ENCODE measurements around the gene SERPINB3.
"Not testable (repeated sequence)": the region's sequence is repeated elsewhere in the genome, so short reads cannot be mapped to it uniquely, and the experiment has no call there.

SERPINB3 gene

GRCh38 chr18:63661750-63662149 is at the start of gene SERPINB3:
Gene SERPINB3 (minus strand): TSS chr18:63661893. CDS start chr18:63661216, 677 bp downstream.
- not testable (repeated sequence) for DNase-seq

GRCh38 chr18:63708650-63709049 is 47.0 kb upstream of the SERPINB3 start:
- no peak for DNase-seq

GRCh38 chr18:63707816-63708215 is 46.1 kb upstream of the SERPINB3 start:
- DNase-seq = no peak

GRCh38 chr18:63705401-63705800 is 43.7 kb upstream of the SERPINB3 start:
- DNase-seq = no peak

- no peak for DNase-seq
Measured at GRCh38 chr18:63702660-63703059, 41.0 kb upstream of the SERPINB3 start, which contains the start of gene SERPINB11. Gene SERPINB11 (plus strand): TSS chr18:63702960. CDS start chr18:63710194, 7,234 bp downstream.

GRCh38 chr18:63701952-63702351 is 40.3 kb upstream of the SERPINB3 start:
- no peak for DNase-seq

- DNase-seq = no peak
Measured at GRCh38 chr18:63700501-63700900, 38.8 kb upstream of the SERPINB3 start.

- no peak for DNase-seq
Measured at GRCh38 chr18:63697097-63697660, 35.5 kb upstream of the SERPINB3 start.

- DNase-seq = no peak
Measured at GRCh38 chr18:63689064-63689463, 27.4 kb upstream of the SERPINB3 start.

- DNase-seq = no peak
Measured at GRCh38 chr18:63686871-63687270, 25.2 kb upstream of the SERPINB3 start.

- no peak for DNase-seq
Measured at GRCh38 chr18:63684718-63685117, 23.0 kb upstream of the SERPINB3 start.

- DNase-seq = peak; percentile 54
Measured at GRCh38 chr18:63683890-63684289, 22.2 kb upstream of the SERPINB3 start.

GRCh38 chr18:63683152-63683551 is 21.5 kb upstream of the SERPINB3 start:
- peak; percentile 89 for DNase-seq

- DNase-seq = no peak
Measured at GRCh38 chr18:63681449-63682340, 20.0 kb upstream of the SERPINB3 start.

- DNase-seq = no peak
Measured at GRCh38 chr18:63679820-63680606, 18.3 kb upstream of the SERPINB3 start.

GRCh38 chr18:63677500-63678225 is 16.0 kb upstream of the SERPINB3 start:
- no peak for DNase-seq

- DNase-seq = peak; percentile 64
Measured at GRCh38 chr18:63676526-63677323, 15.0 kb upstream of the SERPINB3 start.

- no peak for DNase-seq
Measured at GRCh38 chr18:63664571-63664970, 2.9 kb upstream of the SERPINB3 start.

- DNase-seq = not testable (repeated sequence)
Measured at GRCh38 chr18:63658920-63659319, 2.8 kb downstream of the SERPINB3 start.

- not testable (repeated sequence) for DNase-seq
Measured at GRCh38 chr18:63650271-63650670, 11.4 kb downstream of the SERPINB3 start.

- no peak for DNase-seq
Measured at GRCh38 chr18:63648241-63648640, 13.5 kb downstream of the SERPINB3 start.

- no peak for DNase-seq
Measured at GRCh38 chr18:63646936-63647335, 14.8 kb downstream of the SERPINB3 start.

Data from islet precursor cell (in vitro differentiated cells).